Fibroblast of villous mesenchyme (primary cell): Measurements from ENCODE around the gene ANP32B. TPM values are rescaled to one million over a fixed set of nuclear protein-coding genes. Genes with fewer than 3 reads are reported as not detected.
"Not testable (repeated sequence)": the region's sequence is repeated elsewhere in the genome, so short reads cannot be mapped to it uniquely, and the experiment has no call there.

ENCODE experiments used
- DNase-seq: peaks from one replicate; pipeline ENCODE4 v3.0.0-alpha.2; 2010; ENCODE audit warnings: low read depth
- H3K4me3 ChIP-seq: 2 replicates; pipeline ENCODE4 v1.5.1; 2011; ENCODE audit warnings: low read depth, mild to moderate bottlenecking, low read length
- CTCF ChIP-seq: IDR thresholded peaks from 2 replicates; pipeline ENCODE4 v1.5.1; 2012; ENCODE audit warnings: low read depth, mild to moderate bottlenecking, low read length; ENCODE audit not compliant: insufficient read depth
- total RNA-seq: library from RNA; depleted of rRNA; stranded (reverse); fragments of >200 nt; gene quantifications from 2 replicates; pipeline ENCODE4 v1.2.3, GENCODE V29; 2012

Gene ANP32B
- total RNA-seq, 1 donor: 9.9 TPM

GRCh38 chr9:97940741-97941140, 42.4 kb upstream of the ANP32B start:
- no peak for DNase-seq
- no peak for TF ChIP-seq CTCF
- H3K4me3 ChIP-seq: no peak overlapping the region

DNA sequence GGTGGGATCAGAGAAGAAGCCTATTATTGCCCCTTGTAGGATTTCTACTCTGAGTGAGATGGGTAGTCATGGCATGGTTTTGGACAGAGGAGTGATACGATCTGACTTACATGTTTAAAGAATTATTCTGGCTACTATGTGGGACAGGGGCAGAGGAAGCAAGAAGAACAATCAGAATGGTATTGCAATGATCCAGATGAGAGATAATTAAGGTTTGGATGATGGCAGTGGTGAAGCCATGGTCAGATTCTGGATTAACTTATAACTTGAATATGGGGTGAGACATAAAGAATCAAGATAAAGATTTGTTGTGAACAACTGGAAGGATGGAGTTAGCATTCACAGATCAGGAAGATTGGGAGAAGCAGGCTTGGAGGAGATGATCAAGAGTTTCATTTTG, 41.8 kb upstream of the ANP32B start:
- no peak for DNase-seq
- TF ChIP-seq CTCF: no peak
- no peak overlapping the region for H3K4me3 ChIP-seq

DNA sequence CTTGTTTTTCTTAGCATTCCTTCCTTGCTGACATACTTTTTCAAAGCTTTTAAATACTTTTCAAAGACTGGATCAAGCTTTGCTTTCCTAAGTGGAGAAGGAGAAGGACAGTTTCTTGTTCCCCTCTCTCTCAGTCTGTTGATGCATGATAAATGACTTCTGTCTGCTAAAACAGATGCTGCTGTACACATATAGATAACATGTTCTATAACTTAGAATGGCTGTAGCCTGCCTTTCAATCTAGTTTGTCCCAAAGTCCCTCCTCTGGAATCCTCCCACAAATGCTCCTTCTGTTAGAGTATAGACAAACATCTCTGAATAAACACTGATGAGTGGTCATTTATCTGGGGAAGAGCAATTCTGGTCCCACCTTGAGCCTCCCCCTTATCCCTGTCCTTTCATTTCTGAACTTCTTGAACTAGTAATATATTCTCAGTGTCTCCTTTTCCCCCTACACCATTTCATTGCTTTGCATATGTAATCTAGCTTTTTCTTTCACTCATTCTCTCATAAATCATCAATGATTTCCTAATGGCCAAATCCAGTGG, 39.8 kb upstream of the ANP32B start:
- H3K4me3 ChIP-seq: no peak overlapping the region
- DNase-seq: no peak
- no peak for TF ChIP-seq CTCF

- TF ChIP-seq CTCF: no peak
- no peak overlapping the region for H3K4me3 ChIP-seq
- DNase-seq: no peak
Measured at GRCh38 chr9:97944612-97945011, 38.5 kb upstream of the ANP32B start.

DNA sequence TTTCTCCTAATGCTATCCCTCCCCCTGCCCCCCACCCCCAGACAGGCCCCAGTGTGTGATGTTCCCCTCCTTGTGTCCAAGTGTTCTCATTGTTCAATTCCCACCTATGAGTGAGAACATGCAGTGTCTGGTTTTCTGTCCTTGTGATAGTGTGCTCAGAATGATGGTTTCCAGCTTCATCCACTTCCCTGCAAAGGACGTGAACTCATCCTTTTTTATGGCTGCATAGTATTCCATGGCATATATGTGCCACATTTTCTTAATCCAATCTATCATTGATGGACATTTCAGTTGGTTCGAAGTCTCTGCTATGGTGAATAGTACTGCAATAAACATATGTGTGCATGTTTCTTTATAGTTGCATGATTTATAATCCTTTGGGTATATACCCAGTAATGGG, 37.7 kb upstream of the ANP32B start:
- DNase-seq, H3K4me3 ChIP-seq: not testable (repeated sequence)

DNA sequence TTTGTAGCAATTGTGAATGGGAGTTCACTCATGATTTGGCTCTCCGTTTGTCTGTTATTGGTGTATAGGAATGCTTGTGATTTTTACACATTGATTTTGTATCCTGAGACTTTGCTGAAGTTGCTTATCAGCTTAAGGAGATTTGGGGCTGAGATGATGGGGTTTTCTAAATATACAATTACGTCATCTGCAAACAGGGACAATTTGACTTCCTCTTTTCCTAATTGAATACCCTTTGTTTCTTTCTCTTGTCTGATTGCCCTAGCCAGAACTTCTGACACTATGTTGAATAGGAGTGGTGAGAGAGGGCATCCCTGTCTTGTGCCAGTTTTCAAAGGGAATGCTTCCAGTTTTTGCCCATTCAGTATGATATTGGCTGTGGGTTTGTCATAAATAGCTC, 36.0 kb upstream of the ANP32B start:
- DNase-seq, H3K4me3 ChIP-seq: not testable (repeated sequence)

DNA sequence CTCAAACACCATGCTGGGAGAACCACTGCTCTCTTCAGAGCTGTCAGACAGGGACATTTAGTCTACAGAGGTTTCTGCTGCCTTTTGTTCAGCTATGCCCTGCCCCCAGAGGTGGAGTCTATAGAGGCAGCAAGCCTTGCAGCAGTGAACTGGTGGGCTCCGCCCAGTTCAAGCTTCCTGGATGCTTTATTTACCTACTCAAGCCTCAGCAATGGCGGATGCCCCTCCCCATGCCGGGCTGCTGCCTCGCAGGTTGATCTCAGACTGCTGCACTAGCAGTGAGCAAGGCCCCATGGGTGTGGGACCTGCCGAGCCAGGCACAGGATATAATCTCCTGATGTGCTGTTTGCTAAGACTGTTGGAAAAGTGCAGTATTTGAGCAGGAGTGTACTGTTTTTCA, 32.3 kb upstream of the ANP32B start:
- not testable (repeated sequence) for H3K4me3 ChIP-seq, DNase-seq

GRCh38 chr9:97954550-97954989, 28.6 kb upstream of the ANP32B start:
- peak; percentile 47 for TF ChIP-seq CTCF
- H3K4me3 ChIP-seq: no peak overlapping the region
- DNase-seq: peak; percentile 12

- no peak overlapping the region for H3K4me3 ChIP-seq
- no peak for TF ChIP-seq CTCF
- DNase-seq: no peak
Measured at GRCh38 chr9:97956331-97956730, 26.8 kb upstream of the ANP32B start.
